GM19239 (cell line): ENCODE measurements around the gene SUCLG2.

ENCODE experiments used
- DNase-seq: peaks from one replicate; pipeline ENCODE4 v3.0.0; 2011; ENCODE audit warnings: low spot score; ENCODE audit not compliant: insufficient read length
- FAIRE-seq: peaks from 2 replicates; lab custom pipeline; 2011; peaks lifted over from hg19 to GRCh38; lab: Jason Lieb, UNC

SUCLG2 gene

GRCh38 chr3:67361323-67361722 lies 293.1 kb downstream of the SUCLG2 start:
- DNase-seq (no peak), FAIRE-seq (no peak)

- no peak for FAIRE-seq
Measured at GRCh38 chr3:67357610-67358458, 296.6 kb downstream of the SUCLG2 start.

GRCh38 chr3:67349551-67350174 lies 304.7 kb downstream of the SUCLG2 start:
- no peak for DNase-seq

More at GRCh38 chr3:67357610-67358458, 296.6 kb downstream of the SUCLG2 start:
- peak; percentile 9 for DNase-seq

GRCh38 chr3:67346081-67346480 lies 308.3 kb downstream of the SUCLG2 start:
- FAIRE-seq: no peak
- no peak for DNase-seq

More at GRCh38 chr3:67349551-67350174, 304.7 kb downstream of the SUCLG2 start:
- peak; percentile 92 for FAIRE-seq

GRCh38 chr3:67335813-67336212 lies 318.6 kb downstream of the SUCLG2 start:
- DNase-seq: no peak
- FAIRE-seq: no peak

GRCh38 chr3:67334588-67334987 lies 319.8 kb downstream of the SUCLG2 start:
- FAIRE-seq (no peak), DNase-seq (no peak)

GRCh38 chr3:67329358-67329757 lies 325.1 kb downstream of the SUCLG2 start:
- FAIRE-seq (no peak), DNase-seq (no peak)

- DNase-seq (no peak), FAIRE-seq (no peak)
Measured at GRCh38 chr3:67327582-67327981, 326.8 kb downstream of the SUCLG2 start.

- FAIRE-seq: no peak
- no peak for DNase-seq
Measured at GRCh38 chr3:67325231-67325630, 329.2 kb downstream of the SUCLG2 start.
